Liver (tissue), 9 donors: ENCODE measurements around the gene SPAG8. TPM values are rescaled to one million over a fixed set of nuclear protein-coding genes. Genes with fewer than 3 reads are reported as not detected.

Experiments used
- DNase-seq: peaks from one replicate; pipeline ENCODE4 v3.0.0-alpha.2; 2017; ENCODE audit warnings: low spot score
- H3K27ac ChIP-seq, 2 donors: one replicate each; pipeline ENCODE4 v1.7.0; 2013; ENCODE audit warnings: inconsistent platforms in 2 of 2, low read length in 2 of 2, control low read depth in 1 of 2, low read depth in 1 of 2, mild to moderate bottlenecking in 1 of 2
- H3K27me3 ChIP-seq, 4 donors: one replicate each; pipeline versions ENCODE4 v1.6.1 to v1.7.0; 2013; ENCODE audit warnings: low read length in 3 of 4, inconsistent platforms in 1 of 4, mild to moderate bottlenecking in 1 of 4, moderate library complexity in 1 of 4; ENCODE audit not compliant: control insufficient read depth in 4 of 4, insufficient read depth in 4 of 4
- H3K36me3 ChIP-seq, 4 donors: one replicate each; pipeline versions ENCODE4 v1.6.1 to v1.7.0; 2013; ENCODE audit warnings: low read length in 3 of 4, mild to moderate bottlenecking in 3 of 4, low read depth in 1 of 4, moderate library complexity in 1 of 4; ENCODE audit not compliant: control insufficient read depth in 4 of 4, insufficient read depth in 3 of 4
- H3K4me1 ChIP-seq, 4 donors: one replicate each; pipeline versions ENCODE4 v1.6.1 to v1.7.0; 2013; ENCODE audit warnings: low read length in 3 of 4, mild to moderate bottlenecking in 3 of 4, moderate library complexity in 1 of 4; ENCODE audit not compliant: control insufficient read depth in 4 of 4, insufficient read depth in 4 of 4
- H3K4me3 ChIP-seq, 3 donors: one replicate each; pipeline versions ENCODE4 v1.6.1 to v1.7.0; 2013; ENCODE audit warnings: low read length in 3 of 3, control low read depth in 1 of 3, low read depth in 1 of 3, mild to moderate bottlenecking in 1 of 3
- H3K9ac ChIP-seq, 2 donors: one replicate each; pipeline ENCODE4 v1.7.0; 2013; ENCODE audit warnings: low read length in 2 of 2, mild to moderate bottlenecking in 2 of 2, moderate library complexity in 2 of 2, control low read depth in 1 of 2, low read depth in 1 of 2
- H3K9me3 ChIP-seq, 4 donors: one replicate each; pipeline versions ENCODE4 v1.6.1 to v1.7.0; 2013; ENCODE audit warnings: low read length in 3 of 4; ENCODE audit not compliant: control insufficient read depth in 4 of 4
- ATF3 ChIP-seq: IDR thresholded peaks from 2 replicates; pipeline ENCODE4 v1.6.1; 2016; ENCODE audit warnings: antibody characterized with exemption
- FOXA1 ChIP-seq: IDR thresholded peaks from 2 replicates; pipeline ENCODE4 v1.6.1; 2016; ENCODE audit warnings: antibody characterized with exemption
- FOXA2 ChIP-seq: IDR thresholded peaks from 2 replicates; pipeline ENCODE4 v1.6.1; 2016; ENCODE audit warnings: antibody characterized with exemption
- GABPA ChIP-seq, 2 donors: IDR thresholded peaks in 1 of 2; conservative IDR thresholded peaks in 1 of 2; 2 replicates each; pipeline ENCODE4 v1.6.1; 2016; ENCODE audit warnings: antibody characterized with exemption in 2 of 2, mild to moderate bottlenecking in 1 of 2, moderate library complexity in 1 of 2
- HNF4A ChIP-seq, 2 donors: conservative IDR thresholded peaks; 2 replicates each; pipeline ENCODE4 v1.6.1; 2016; ENCODE audit warnings: antibody characterized with exemption in 2 of 2, mild to moderate bottlenecking in 2 of 2
- HNF4G ChIP-seq: IDR thresholded peaks from 2 replicates; pipeline ENCODE4 v1.6.1; 2016; ENCODE audit warnings: antibody characterized with exemption
- JUND ChIP-seq, 2 donors: IDR thresholded peaks; 2 replicates each; pipeline ENCODE4 v1.6.1; 2016; ENCODE audit warnings: antibody characterized with exemption in 2 of 2
- MAX ChIP-seq: IDR thresholded peaks from 2 replicates; pipeline ENCODE4 v1.6.1; 2016; ENCODE audit warnings: antibody characterized with exemption
- NR2F2 ChIP-seq: IDR thresholded peaks from 2 replicates; pipeline ENCODE4 v1.6.1; 2016; ENCODE audit warnings: antibody characterized with exemption
- RXRA ChIP-seq, 2 donors: IDR thresholded peaks; 2 replicates each; pipeline ENCODE4 v1.6.1; 2017 to 2018; ENCODE audit warnings: antibody characterized with exemption in 2 of 2, mild to moderate bottlenecking in 1 of 2
- YY1 ChIP-seq: IDR thresholded peaks from 2 replicates; pipeline ENCODE4 v1.6.1; 2016; ENCODE audit warnings: antibody characterized with exemption, mild to moderate bottlenecking
- WGBS: extraction: QIAGEN DNeasy Blood & Tissue Kit; methylation state at CpG from one replicate; pipeline ENCODE4 v1.1.7; 2013; 5-methylcytosine and 5-hydroxymethylcytosine counted together
- polyA plus RNA-seq, 2 donors: library from polyadenylated mRNA; stranded (reverse) in 1 of 2; unstranded in 1 of 2; fragments of 200-250 nt in 1 of 2; fragments of >200 nt in 1 of 2; fragmentation: Nextera tagmentation in 1 of 2; extraction: Ambion mirVana in 1 of 2; gene quantifications; one replicate each; pipeline versions ENCODE4 v1.2.1 to v1.2.3, GENCODE V29; 2013 to 2015
- total RNA-seq, 2 donors: library from RNA; depleted of rRNA; stranded (reverse); fragments of >200 nt; gene quantifications; one replicate each; pipeline ENCODE4 v1.2.3, GENCODE V29; 2014
- TF ChIP-seq, protein P1 (sequence below): fragments of 150-350 bp; IDR thresholded peaks from 2 replicates; pipeline ENCODE4 v1.5.1; 2017; ENCODE audit warnings: improper control_type of control experiment, low read depth, low read length; ENCODE audit not compliant: missing input control
- TF ChIP-seq, protein P2 (sequence below): IDR thresholded peaks from 2 replicates; pipeline ENCODE4 v1.6.1; 2016; ENCODE audit warnings: antibody characterized with exemption, mild to moderate bottlenecking
- donor health status: healthy.
- donor health status: healthy.
- donor health status: healthy.
- donor health status: healthy.
- donor health status: healthy.

The SPAG8 gene
- total and polyA plus RNA-seq, 4 donors: 0.14 to 0.56 (median 0.19) TPM

GRCh38 chr9:35854091-35854762 is 42.2 kb upstream of the SPAG8 start:
- TF ChIP-seq MAX (no peak), RXRA (IDR thresholded peaks at IDR 0.05) (no peak), HNF4A (conservative IDR thresholded peaks at IDR 0.05) (no peak), YY1 (no peak), HNF4G (no peak), ATF3 (no peak), JUND (IDR thresholded peaks at IDR 0.05) (no peak), FOXA2 (no peak), NR2F2 (no peak)
- H3K27ac ChIP-seq: no peak overlapping the region
- H3K27me3 ChIP-seq: no peaks in the 10 kb centered on the region
- no peak overlapping the region for H3K9ac ChIP-seq
- no peaks in the 10 kb centered on the region for H3K9me3 ChIP-seq
- peak; percentile 24 for DNase-seq
- WGBS: 93% methylated on average over 7 of the region's 7 CpGs
- H3K4me3 ChIP-seq: no peak overlapping the region
- no peaks in the 10 kb centered on the region for H3K36me3 ChIP-seq
- no peaks in the 10 kb centered on the region for H3K4me1 ChIP-seq

DNA sequence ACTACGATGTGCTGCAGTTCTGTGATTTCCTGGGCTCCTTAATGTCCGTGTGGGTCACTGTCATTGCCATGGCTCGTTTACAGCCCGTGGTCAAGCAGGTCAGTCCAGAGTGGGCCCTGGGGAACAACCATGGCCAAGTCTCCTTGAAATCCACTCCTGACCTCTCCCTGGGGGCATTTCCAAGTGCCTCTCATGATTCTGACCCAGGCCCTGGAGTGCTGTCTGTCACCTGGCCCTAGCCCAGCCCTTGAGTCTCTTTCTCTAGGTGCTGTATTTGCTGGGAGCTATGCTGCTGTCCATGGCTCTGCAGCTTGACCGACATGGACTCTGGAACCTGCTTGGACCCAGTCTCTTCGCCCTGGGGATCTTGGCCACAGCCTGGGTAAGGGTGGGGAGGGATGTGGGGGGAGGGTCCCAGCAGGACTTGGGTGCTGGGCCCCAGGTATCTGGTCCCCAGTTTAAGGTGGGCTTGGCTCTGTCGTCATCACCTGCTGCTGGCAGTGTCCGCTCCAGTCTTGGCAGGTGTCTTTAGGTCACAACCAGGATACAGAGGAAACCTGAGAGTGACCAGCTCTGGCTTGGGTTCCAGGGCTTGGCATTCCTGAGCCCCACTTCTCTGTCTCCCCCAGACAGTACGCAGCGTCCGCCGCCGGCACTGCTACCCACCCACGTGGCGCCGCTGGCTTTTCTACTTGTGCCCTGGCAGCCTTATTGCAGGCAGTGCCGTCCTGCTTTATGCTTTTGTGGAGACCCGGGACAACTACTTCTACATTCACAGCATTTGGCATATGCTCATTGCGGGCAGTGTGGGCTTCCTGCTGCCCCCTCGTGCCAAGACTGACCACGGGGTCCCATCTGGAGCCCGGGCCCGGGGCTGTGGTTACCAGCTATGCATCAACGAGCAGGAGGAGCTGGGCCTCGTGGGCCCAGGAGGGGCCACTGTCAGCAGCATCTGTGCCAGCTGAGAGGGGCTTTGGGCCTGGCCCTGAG is 41.1 kb upstream of the SPAG8 start:
- WGBS: 95% methylated on average over 25 of the region's 25 CpGs
- Histone ChIP-seq H3K27ac (no peak overlapping the region), H3K36me3 (no peaks in the 10 kb centered on the region), H3K4me3 (no peak overlapping the region), H3K9me3 (no peaks in the 10 kb centered on the region), H3K27me3 (no peaks in the 10 kb centered on the region), H3K9ac (no peak overlapping the region), H3K4me1 (no peaks in the 10 kb centered on the region)
- no peak for TF ChIP-seq NR2F2
- TF ChIP-seq, protein P1, sequence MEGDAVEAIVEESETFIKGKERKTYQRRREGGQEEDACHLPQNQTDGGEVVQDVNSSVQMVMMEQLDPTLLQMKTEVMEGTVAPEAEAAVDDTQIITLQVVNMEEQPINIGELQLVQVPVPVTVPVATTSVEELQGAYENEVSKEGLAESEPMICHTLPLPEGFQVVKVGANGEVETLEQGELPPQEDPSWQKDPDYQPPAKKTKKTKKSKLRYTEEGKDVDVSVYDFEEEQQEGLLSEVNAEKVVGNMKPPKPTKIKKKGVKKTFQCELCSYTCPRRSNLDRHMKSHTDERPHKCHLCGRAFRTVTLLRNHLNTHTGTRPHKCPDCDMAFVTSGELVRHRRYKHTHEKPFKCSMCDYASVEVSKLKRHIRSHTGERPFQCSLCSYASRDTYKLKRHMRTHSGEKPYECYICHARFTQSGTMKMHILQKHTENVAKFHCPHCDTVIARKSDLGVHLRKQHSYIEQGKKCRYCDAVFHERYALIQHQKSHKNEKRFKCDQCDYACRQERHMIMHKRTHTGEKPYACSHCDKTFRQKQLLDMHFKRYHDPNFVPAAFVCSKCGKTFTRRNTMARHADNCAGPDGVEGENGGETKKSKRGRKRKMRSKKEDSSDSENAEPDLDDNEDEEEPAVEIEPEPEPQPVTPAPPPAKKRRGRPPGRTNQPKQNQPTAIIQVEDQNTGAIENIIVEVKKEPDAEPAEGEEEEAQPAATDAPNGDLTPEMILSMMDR: no peak
- peak; percentile 19 for DNase-seq

DNA sequence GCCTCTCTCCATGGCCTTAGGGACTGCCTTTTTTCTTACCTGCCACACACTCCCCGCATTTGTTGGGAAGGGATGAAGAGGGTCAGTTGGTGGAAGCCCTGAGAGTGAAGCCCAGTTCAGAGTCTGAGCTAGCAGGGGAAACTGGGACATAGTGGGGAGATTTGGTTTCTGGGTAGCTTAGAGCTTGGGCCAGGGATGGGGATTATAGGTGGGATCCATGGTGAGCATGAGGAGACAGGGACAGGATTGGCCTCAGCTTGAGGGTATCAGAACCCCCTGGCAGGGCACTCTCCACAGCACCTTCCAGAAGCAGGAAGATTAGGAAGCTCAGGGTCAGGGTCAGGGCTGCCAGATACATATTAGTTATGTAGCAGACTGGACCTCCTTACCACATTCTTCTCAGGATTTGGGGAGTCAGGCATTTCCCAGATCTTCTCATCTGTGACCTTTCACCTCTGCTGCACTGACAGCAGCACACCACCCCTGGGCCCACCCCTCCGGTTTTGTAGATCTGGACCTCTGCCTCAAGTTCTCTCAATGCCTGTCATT is 40.3 kb upstream of the SPAG8 start:
- Histone ChIP-seq H3K4me1 (no peaks in the 10 kb centered on the region), H3K9ac (no peak overlapping the region), H3K27me3 (no peaks in the 10 kb centered on the region), H3K36me3 (no peaks in the 10 kb centered on the region), H3K9me3 (no peaks in the 10 kb centered on the region), H3K27ac (no peak overlapping the region), H3K4me3 (no peak overlapping the region)
- no peak for TF ChIP-seq FOXA1
- TF ChIP-seq, protein P2, sequence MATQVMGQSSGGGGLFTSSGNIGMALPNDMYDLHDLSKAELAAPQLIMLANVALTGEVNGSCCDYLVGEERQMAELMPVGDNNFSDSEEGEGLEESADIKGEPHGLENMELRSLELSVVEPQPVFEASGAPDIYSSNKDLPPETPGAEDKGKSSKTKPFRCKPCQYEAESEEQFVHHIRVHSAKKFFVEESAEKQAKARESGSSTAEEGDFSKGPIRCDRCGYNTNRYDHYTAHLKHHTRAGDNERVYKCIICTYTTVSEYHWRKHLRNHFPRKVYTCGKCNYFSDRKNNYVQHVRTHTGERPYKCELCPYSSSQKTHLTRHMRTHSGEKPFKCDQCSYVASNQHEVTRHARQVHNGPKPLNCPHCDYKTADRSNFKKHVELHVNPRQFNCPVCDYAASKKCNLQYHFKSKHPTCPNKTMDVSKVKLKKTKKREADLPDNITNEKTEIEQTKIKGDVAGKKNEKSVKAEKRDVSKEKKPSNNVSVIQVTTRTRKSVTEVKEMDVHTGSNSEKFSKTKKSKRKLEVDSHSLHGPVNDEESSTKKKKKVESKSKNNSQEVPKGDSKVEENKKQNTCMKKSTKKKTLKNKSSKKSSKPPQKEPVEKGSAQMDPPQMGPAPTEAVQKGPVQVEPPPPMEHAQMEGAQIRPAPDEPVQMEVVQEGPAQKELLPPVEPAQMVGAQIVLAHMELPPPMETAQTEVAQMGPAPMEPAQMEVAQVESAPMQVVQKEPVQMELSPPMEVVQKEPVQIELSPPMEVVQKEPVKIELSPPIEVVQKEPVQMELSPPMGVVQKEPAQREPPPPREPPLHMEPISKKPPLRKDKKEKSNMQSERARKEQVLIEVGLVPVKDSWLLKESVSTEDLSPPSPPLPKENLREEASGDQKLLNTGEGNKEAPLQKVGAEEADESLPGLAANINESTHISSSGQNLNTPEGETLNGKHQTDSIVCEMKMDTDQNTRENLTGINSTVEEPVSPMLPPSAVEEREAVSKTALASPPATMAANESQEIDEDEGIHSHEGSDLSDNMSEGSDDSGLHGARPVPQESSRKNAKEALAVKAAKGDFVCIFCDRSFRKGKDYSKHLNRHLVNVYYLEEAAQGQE: no peak
- TF ChIP-seq GABPA (IDR thresholded peaks at IDR 0.05 in 1 of 2, conservative IDR thresholded peaks at IDR 0.05 in 1 of 2): no peak
- no peak for TF ChIP-seq RXRA (IDR thresholded peaks at IDR 0.05)
- TF ChIP-seq, protein P1: no peak
- DNase-seq: no peak
- WGBS: 96% methylated on average over 2 of the region's 2 CpGs
